ENCODE data around the gene ZBTB7C. TPM values are rescaled to one million over a fixed set of nuclear protein-coding genes. Genes with fewer than 3 reads are reported as not detected.

Gene ZBTB7C
- total and polyA plus RNA-seq, 2 of the 8 experiments (the other 6 are each of a cell fraction or from before 2014, with no cell fraction given), result 0.15 to 0.45 TPM

DNA sequence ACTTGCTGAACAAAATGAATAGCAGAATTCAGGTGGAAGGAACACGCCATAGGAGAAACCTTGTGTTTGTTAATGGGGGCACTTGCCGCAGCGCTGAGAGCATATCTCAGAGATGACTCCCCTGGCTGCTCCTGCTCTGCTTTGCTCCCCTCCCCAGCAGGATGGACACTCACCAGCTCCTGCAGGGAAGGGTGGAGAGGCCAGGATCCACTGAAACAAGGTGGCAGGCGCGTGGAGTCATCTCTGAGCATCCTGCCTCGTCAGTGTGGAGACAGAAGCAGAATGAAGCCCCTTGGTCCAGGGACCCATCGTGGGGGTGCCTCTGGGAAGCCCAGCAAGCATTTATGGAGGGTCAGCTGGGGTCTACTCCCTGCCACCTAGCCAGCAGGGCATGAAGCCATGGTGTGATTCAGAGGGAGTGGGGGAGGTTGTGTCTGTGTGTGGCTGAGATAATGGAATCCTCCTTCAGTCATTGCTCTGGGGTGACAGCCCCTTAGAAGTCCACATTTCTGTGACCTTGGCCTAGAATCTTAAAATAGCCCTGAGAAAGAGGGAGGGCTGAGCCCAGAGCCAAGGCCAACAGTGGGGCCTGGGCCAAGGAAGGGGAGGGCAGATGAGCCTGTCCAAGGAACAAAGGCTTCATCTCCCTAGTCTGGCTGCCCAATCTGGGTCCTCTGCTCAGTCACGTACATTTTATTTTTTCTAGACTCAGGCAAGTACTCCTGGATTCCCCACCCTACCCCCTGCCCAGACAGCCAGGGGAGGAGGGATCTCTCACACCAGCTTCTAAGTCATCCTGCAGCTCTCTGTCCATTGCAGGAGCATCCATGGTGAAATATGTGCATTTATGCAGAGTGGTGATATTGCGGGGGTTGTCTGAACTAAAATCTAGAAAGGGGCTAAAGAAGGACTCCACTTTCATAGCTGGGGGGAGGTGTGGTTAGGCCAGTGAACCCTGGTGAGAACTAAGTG, 215.4 kb downstream of the ZBTB7C start:
- no peak for FAIRE-seq
- TF ChIP-seq KDM1A (IDR thresholded peaks at IDR 0.05; ENCODE audit: borderline replicate concordance, low read length) (no peak), FOSL1 (IDR thresholded peaks at IDR 0.05; ENCODE audit: insufficient read depth, low read depth, low read length) (no peak), ZNF274 (IDR thresholded peaks at IDR 0.05; ENCODE audit: borderline replicate concordance, extremely low read depth, low read length) (no peak), EP300 (IDR thresholded peaks at IDR 0.05; ENCODE audit: borderline replicate concordance in 1 of 2, low read depth in 2 of 2, low read length in 2 of 2) (no peak), SAP30 (IDR thresholded peaks at IDR 0.05; ENCODE audit: insufficient read depth, insufficient replicate concordance, low read length) (no peak), PHF8 (conservative IDR thresholded peaks at IDR 0.05; ENCODE audit: low read depth, low read length) (no peak), HDAC6 (IDR thresholded peaks at IDR 0.05; ENCODE audit: low read depth, low read length) (no peak), CREB1 (IDR thresholded peaks at IDR 0.05) (no peak), NANOG (IDR thresholded peaks at IDR 0.05; ENCODE audit: insufficient read depth, low read depth, low read length, poor library complexity, severe bottlenecking) (no peak), POLR2AphosphoS5 (IDR thresholded peaks at IDR 0.05; ENCODE audit: low read depth, low read length) (no peak)
- TF ChIP-seq, protein P1, sequence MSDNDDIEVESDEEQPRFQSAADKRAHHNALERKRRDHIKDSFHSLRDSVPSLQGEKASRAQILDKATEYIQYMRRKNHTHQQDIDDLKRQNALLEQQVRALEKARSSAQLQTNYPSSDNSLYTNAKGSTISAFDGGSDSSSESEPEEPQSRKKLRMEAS (IDR thresholded peaks at IDR 0.05), result no peak

More for the DNA sequence above, 215.4 kb downstream of the ZBTB7C start:
- H3K79me1 ChIP-seq (ENCODE audit: low read depth, low read length), result no peaks in the 10 kb centered on the region
- H3K27me3 ChIP-seq (replicated peaks in 1 of 4; ENCODE audit: control insufficient read depth in 3 of 4, extremely low read depth in 1 of 4, insufficient read depth in 3 of 4, low read length in 3 of 4), result no peaks in the 10 kb centered on the region
- no peak overlapping the region for H3K14ac ChIP-seq (ENCODE audit: insufficient read length)
- no peak overlapping the region for H2AFZ ChIP-seq (ENCODE audit: low read length)
- no peak overlapping the region; the same call in 1 of the 2 replicates for H4K8ac ChIP-seq (ENCODE audit: extremely low read depth, insufficient read depth, low read length)
- no peaks in the 10 kb centered on the region for H3K23me2 ChIP-seq (ENCODE audit: low read depth, low read length)
- H2BK20ac ChIP-seq (ENCODE audit: low read length), result no peak overlapping the region
- no peaks in the 10 kb centered on the region for H3K36me3 ChIP-seq (ENCODE audit: control insufficient read depth in 2 of 4, insufficient read depth in 4 of 4, low read length in 3 of 4)
- H3K23ac ChIP-seq (ENCODE audit: insufficient read length), result no peak overlapping the region
- H2BK5ac ChIP-seq (ENCODE audit: low read depth, low read length), result no peak overlapping the region
- no peak overlapping the region for H3K18ac ChIP-seq (ENCODE audit: extremely low read depth, low read length)
- DNase-seq (ENCODE audit: low read depth in 1 of 2, low spot score in 2 of 2), result peak in 1 of 2 experiments; percentile 33
- H4K91ac ChIP-seq (replicated peaks; ENCODE audit: insufficient read length, low read length), result no peak overlapping the region
- ChIA-PET POLR2A (ENCODE audit: partially characterized antibody) (interaction anchor here (1.0 kb wide), 1 partner anchor 12 kb away, joined by 3 read pairs; no protein-coding TSS in a partner anchor), CTCF (ENCODE audit: partially characterized antibody) (interaction anchor here (0.7 to 1.4 kb wide), 3 partner anchors 38 to 332 kb away, joined by 3 to 4 read pairs (median 3); no protein-coding TSS in a partner anchor)
- WGBS, 2 experiments (ENCODE audit: extremely low coverage in 1 of 2, insufficient coverage in 1 of 2, insufficient read length in 1 of 2, insufficient replicate concordance in 2 of 2, low coverage in 1 of 2, low lambda C conversion rate in 2 of 2, missing lambda C conversion rate in 1 of 2), result 97% methylated on average over 9 of the region's 9 CpGs; no CpG with 5 or more reads in 1 of the 2 experiments
- H2BK12ac ChIP-seq (ENCODE audit: low read depth, low read length), result no peak overlapping the region
- H3K27ac ChIP-seq (ENCODE audit: low read depth, low read length), result no peak overlapping the region
- no peaks in the 10 kb centered on the region for H4K20me1 ChIP-seq (replicated peaks in 1 of 2; ENCODE audit: control insufficient read depth in 1 of 2, insufficient read depth in 2 of 2, low read length in 2 of 2)
- H2AK5ac ChIP-seq (ENCODE audit: low read depth, low read length), result no peak overlapping the region
- H4K5ac ChIP-seq (ENCODE audit: insufficient read length, low read depth, low read length), result no peak overlapping the region
- no peak overlapping the region for H2BK120ac ChIP-seq (replicated peaks; ENCODE audit: low read depth, low read length)
- H3K4me1 ChIP-seq (replicated peaks in 1 of 4; ENCODE audit: control insufficient read depth in 3 of 4, insufficient read depth in 4 of 4, low read length in 3 of 4), result no peaks in the 10 kb centered on the region; a peak in 1 of 7 replicates
- H3K56ac ChIP-seq (replicated peaks; ENCODE audit: insufficient read length, low read depth, low read length), result no peak overlapping the region
- H3K9ac ChIP-seq (replicated peaks in 1 of 4; ENCODE audit: extremely low read depth in 1 of 4, low read depth in 3 of 4, low read length in 3 of 4), result no peak overlapping the region
- H3K79me2 ChIP-seq (ENCODE audit: control insufficient read depth in 1 of 2, insufficient read depth in 2 of 2, low read length in 2 of 2), result no peaks in the 10 kb centered on the region
- H3K9me3 ChIP-seq (ENCODE audit: insufficient read depth in 2 of 2, low read depth in 1 of 2, low read length in 1 of 2), result peaks cover 0 to 3% of the 10 kb centered on the region in 2 experiments; a peak in 1 of 4 replicates
- no peak overlapping the region for H3K4ac ChIP-seq (replicated peaks; ENCODE audit: insufficient read length, low read depth, low read length)
- no peak overlapping the region for H3K4me3 ChIP-seq (ENCODE audit: extremely low read depth in 1 of 4, insufficient read depth in 2 of 4, low read depth in 3 of 4, low read length in 4 of 4)
- no peak overlapping the region for H3K4me2 ChIP-seq (ENCODE audit: insufficient read depth in 1 of 2, low read depth in 2 of 2, low read length in 2 of 2)
- H2BK15ac ChIP-seq (ENCODE audit: low read length), result no peak overlapping the region
